Measurements from ENCODE around the gene SELENOW. TPM values are rescaled to one million over a fixed set of nuclear protein-coding genes. Genes with fewer than 3 reads are reported as not detected.
A peak's percentile ranks its signal among the peaks of the same experiment; 100 is the strongest.

The SELENOW gene
- total RNA-seq, 4 donors from 2014 or later = 247 to 321 (median 276) TPM

GRCh38 chr19:47755762-47756626 lies 22.5 kb upstream of the SELENOW start:
- peaks cover 0 to 70% (median 0%) of the 10 kb centered on the region in 3 donors for H3K36me3 ChIP-seq
- no peak overlapping the region for H3K4me3 ChIP-seq
- TF ChIP-seq CTCF (IDR thresholded peaks at IDR 0.05) (no peak), POLR2A (IDR thresholded peaks at IDR 0.05) (no peak)
- H3K9me3 ChIP-seq = no peaks in the 10 kb centered on the region
- peaks cover 0 to 14% (median 3%) of the 10 kb centered on the region in 4 donors for H3K4me1 ChIP-seq
- H3K27me3 ChIP-seq = no peaks in the 10 kb centered on the region
- DNase-seq = no peak
- H3K27ac ChIP-seq = no peak overlapping the region

DNA sequence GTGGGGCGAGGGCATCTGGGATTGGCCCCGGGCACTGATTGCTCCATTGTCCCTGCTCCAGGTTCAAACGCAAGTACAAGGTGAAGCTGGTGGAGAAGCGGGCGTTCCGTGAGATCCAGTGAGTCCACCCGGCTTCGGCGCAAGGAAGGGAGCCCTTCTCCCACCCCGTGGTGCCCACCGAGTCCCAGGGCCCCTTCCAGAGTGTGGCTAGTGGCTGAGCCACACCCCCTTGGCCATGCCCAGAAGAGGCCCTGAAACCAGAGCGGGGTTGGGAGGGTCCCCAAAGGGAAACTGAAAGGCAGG lies 21.9 kb upstream of the SELENOW start:
- no peak overlapping the region for H3K4me3 ChIP-seq
- peaks cover 0 to 64% (median 0%) of the 10 kb centered on the region in 3 donors for H3K36me3 ChIP-seq
- no peak for DNase-seq
- no peaks in the 10 kb centered on the region for H3K27me3 ChIP-seq
- no peaks in the 10 kb centered on the region for H3K9me3 ChIP-seq
- H3K27ac ChIP-seq = peak overlapping the region in 3 of 4 donors; percentile 61 to 91 (median 74)
- H3K4me1 ChIP-seq = peaks cover 0 to 14% (median 3%) of the 10 kb centered on the region in 4 donors
- TF ChIP-seq CTCF (IDR thresholded peaks at IDR 0.05) (no peak), POLR2A (IDR thresholded peaks at IDR 0.05) (no peak)

DNA sequence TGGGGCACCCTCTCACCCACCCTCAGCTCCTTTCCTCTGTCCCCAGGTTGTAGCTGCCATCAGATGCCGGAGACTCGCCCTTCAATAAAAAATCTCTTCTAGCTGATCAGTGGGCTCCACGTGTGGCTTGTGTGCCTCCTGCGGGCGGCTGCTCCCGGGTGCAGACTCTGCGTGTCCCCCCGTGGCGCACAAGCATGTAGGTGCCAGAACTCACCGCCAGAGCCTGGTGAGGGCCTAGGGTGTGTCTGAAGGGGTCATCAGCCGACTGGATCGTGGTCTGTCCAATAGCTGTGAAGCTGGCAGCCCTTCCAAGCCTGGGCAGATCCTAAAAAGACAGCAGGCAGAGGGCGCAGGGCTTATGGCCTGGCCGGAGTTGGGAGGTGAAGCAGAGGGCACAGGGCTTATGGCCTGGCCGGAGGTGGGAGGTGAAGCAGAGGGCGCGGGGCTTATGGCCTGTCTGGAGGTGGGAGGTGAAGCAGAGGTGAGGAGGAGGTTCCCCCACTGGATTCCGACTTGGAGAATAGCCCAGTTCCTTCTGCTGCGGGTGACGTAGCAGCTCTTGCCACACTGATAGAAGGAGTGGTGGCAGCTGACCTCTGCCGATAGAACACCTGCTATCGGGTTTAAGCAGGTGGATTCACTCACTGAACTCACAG lies 21.4 kb upstream of the SELENOW start:
- H3K36me3 ChIP-seq = peaks cover 0 to 59% (median 0%) of the 10 kb centered on the region in 3 donors
- peak in 1 of 3 donors; percentile 75 for DNase-seq
- peak overlapping the region in 3 of 4 donors; percentile 61 to 91 (median 74) for H3K27ac ChIP-seq
- H3K4me3 ChIP-seq = no peak overlapping the region
- H3K27me3 ChIP-seq = no peaks in the 10 kb centered on the region
- no peaks in the 10 kb centered on the region for H3K9me3 ChIP-seq
- H3K4me1 ChIP-seq = peaks cover 0 to 14% (median 3%) of the 10 kb centered on the region in 4 donors
- TF ChIP-seq POLR2A (IDR thresholded peaks at IDR 0.05) = no peak
- peak in 2 of 6 experiments; percentile 2 to 9 for TF ChIP-seq CTCF (IDR thresholded peaks at IDR 0.05)

DNA sequence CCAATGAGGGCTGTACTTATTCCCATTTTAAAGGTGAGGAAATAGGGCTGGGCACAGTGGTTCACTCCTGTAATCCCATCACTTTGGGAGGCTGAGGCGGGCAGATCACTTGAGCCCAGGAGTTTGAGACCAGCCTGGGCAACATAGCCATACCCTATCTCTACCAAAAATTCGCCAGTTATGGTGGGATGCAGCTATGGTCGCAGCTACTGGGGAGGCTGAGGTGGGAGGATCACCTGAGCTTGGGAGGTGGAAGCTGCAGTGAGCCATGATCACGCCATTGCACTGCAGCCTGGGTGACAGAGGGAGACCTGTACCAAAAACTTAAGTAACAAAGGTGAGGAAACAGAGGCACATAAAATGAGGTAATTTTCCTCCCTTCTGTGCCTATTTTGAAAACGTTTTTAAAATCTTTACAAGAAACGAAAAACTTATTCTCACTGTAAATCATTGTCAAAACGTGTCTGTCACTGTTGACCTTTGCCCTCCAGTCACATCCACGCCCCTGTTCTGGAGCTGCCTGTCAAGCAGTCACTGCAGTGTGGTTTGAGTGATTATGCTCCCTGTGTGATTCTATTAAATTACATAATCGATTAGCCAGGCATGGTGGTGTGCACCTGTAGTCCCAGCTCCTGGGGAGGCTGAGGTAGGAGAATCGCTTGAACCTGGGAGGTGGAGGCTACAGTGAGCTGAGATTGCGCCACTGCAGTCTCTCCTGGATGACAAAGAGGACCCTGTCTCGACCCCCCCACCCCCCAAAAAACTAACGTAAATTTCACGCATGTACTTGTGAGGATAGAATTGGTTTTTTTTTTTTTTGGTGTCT lies 20.7 kb upstream of the SELENOW start:
- peaks cover 0 to 14% (median 3%) of the 10 kb centered on the region in 4 donors for H3K4me1 ChIP-seq
- DNase-seq = peak in 1 of 3 donors; percentile 77
- H3K9me3 ChIP-seq = no peaks in the 10 kb centered on the region
- peaks cover 0 to 52% (median 0%) of the 10 kb centered on the region in 3 donors for H3K36me3 ChIP-seq
- peak overlapping the region in 3 of 4 donors; percentile 61 to 91 (median 74) for H3K27ac ChIP-seq
- no peak overlapping the region for H3K4me3 ChIP-seq
- H3K27me3 ChIP-seq = no peaks in the 10 kb centered on the region
- TF ChIP-seq POLR2A (IDR thresholded peaks at IDR 0.05) (no peak), CTCF (IDR thresholded peaks at IDR 0.05) (no peak)

GRCh38 chr19:47758443-47758804 lies 20.1 kb upstream of the SELENOW start:
- H3K36me3 ChIP-seq = peaks cover 0 to 46% (median 0%) of the 10 kb centered on the region in 3 donors
- H3K9me3 ChIP-seq = no peaks in the 10 kb centered on the region
- H3K4me1 ChIP-seq = peaks cover 0 to 14% (median 3%) of the 10 kb centered on the region in 4 donors
- H3K27me3 ChIP-seq = no peaks in the 10 kb centered on the region
- peak overlapping the region in 3 of 4 donors; percentile 61 to 91 (median 74) for H3K27ac ChIP-seq
- no peak overlapping the region for H3K4me3 ChIP-seq
- no peak for DNase-seq
- no peak for TF ChIP-seq POLR2A (IDR thresholded peaks at IDR 0.05)
- TF ChIP-seq CTCF (IDR thresholded peaks at IDR 0.05) = no peak

All from Peyer's patch (tissue), 4 donors.